SK-N-SH (cell line): ENCODE results near the gene DUSP2. TPM values are rescaled to one million over a fixed set of nuclear protein-coding genes. Genes with fewer than 3 reads are reported as not detected.
A peak's percentile ranks its signal among the peaks of the same experiment; 100 is the strongest.

Source experiments
- CTCF ChIA-PET: fragments of 300-600, 350-600 bp; formaldehyde crosslinking; extraction: SDS; loops from one replicate; lab custom pipeline; 2021; lab: Yijun Ruan, JAX
- POLR2A ChIA-PET: fragments of 350-600 bp; sonication (Branson Sonifier 250); formaldehyde crosslinking; extraction: SDS; loops from one replicate; lab custom pipeline; 2020; ENCODE audit warnings: antibody characterized with exemption, inconsistent platforms; lab: Yijun Ruan, JAX
- DNase-seq: peaks from one replicate; pipeline ENCODE4 v3.0.0; 2012
- H2AFZ ChIP-seq: fragments of 200-600 bp; sonication (generic); 2 replicates; pipeline ENCODE4 v1.8.1; 2016; ENCODE audit warnings: antibody characterized with exemption, mild to moderate bottlenecking, low read depth
- H3F3A ChIP-seq: fragments of 200-600 bp; sonication (generic); replicated peaks from 2 replicates; pipeline ENCODE3; 2016; ENCODE audit warnings: antibody characterized with exemption, mild to moderate bottlenecking; ENCODE audit not compliant: insufficient read depth
- H3K27ac ChIP-seq, 2 experiments: fragments of 200-500 bp in 1 of 2; fragments of 200-600 bp in 1 of 2; sonication (Bioruptor generic) in 1 of 2; sonication (generic), shearing (Covaris generic) in 1 of 2; 2 replicates each; pipeline versions ENCODE4 v1.5.1 to v1.6.1; 2014 to 2016; ENCODE audit warnings: low read depth in 2 of 2, inconsistent platforms in 1 of 2, low read length in 1 of 2, mild to moderate bottlenecking in 1 of 2, mixed read lengths in 1 of 2
- H3K27me3 ChIP-seq: fragments of 200-600 bp; sonication (generic), shearing (Covaris generic); 2 replicates; pipeline ENCODE4 v1.6.1; 2016; ENCODE audit warnings: mixed run types; ENCODE audit not compliant: insufficient read depth
- H3K36me3 ChIP-seq, 2 experiments: fragments of 200-500 bp in 1 of 2; fragments of 200-600 bp in 1 of 2; sonication (Bioruptor generic) in 1 of 2; sonication (generic) in 1 of 2; replicated peaks in 1 of 2; 2 replicates each; pipeline versions ENCODE3 to v1.5.1; 2014 to 2016; ENCODE audit warnings: low read length in 1 of 2, mild to moderate bottlenecking in 1 of 2; ENCODE audit not compliant: insufficient read depth in 2 of 2, control insufficient read depth in 1 of 2
- H3K4me1 ChIP-seq, 2 experiments: fragments of 200-500 bp in 1 of 2; fragments of 200-600 bp in 1 of 2; sonication (Bioruptor generic) in 1 of 2; sonication (generic), shearing (Covaris generic) in 1 of 2; 2 replicates each; pipeline versions ENCODE4 v1.5.1 to v1.6.1; 2014 to 2016; ENCODE audit warnings: low read depth in 1 of 2, low read length in 1 of 2, mixed run types in 1 of 2; ENCODE audit not compliant: insufficient read depth in 2 of 2, control insufficient read depth in 1 of 2
- H3K4me2 ChIP-seq: fragments of 200-600 bp; sonication (generic), shearing (Covaris generic); 2 replicates; pipeline ENCODE4 v1.6.1; 2017; ENCODE audit warnings: mixed run types
- H3K4me3 ChIP-seq, 2 experiments: fragments of 200-500 bp in 1 of 2; fragments of 200-600 bp in 1 of 2; sonication (Bioruptor generic) in 1 of 2; sonication (generic), shearing (Covaris generic) in 1 of 2; 2 replicates each; pipeline versions ENCODE4 v1.5.1 to v1.8.1; 2014 to 2016; ENCODE audit warnings: low read depth in 2 of 2, inconsistent platforms in 1 of 2, low read length in 1 of 2, mild to moderate bottlenecking in 1 of 2, mixed read lengths in 1 of 2, moderate library complexity in 1 of 2
- H3K79me2 ChIP-seq: fragments of 200-600 bp; sonication (generic); 2 replicates; pipeline ENCODE4 v1.8.1; 2017; ENCODE audit warnings: mild to moderate bottlenecking; ENCODE audit not compliant: insufficient read depth
- H3K9ac ChIP-seq: fragments of 200-600 bp; sonication (generic); 2 replicates; pipeline ENCODE4 v1.6.1; 2017; ENCODE audit warnings: mixed run types
- H3K9me2 ChIP-seq: fragments of 200-600 bp; sonication (generic); 2 replicates; pipeline ENCODE4 v1.6.1; 2017; ENCODE audit warnings: mixed run types
- H3K9me3 ChIP-seq: fragments of 200-600 bp; sonication (generic); 2 replicates; pipeline ENCODE4 v1.6.1; 2017; ENCODE audit warnings: mixed run types, mild to moderate bottlenecking, moderate library complexity
- H4K20me1 ChIP-seq: fragments of 200-600 bp; sonication (generic); 2 replicates; pipeline ENCODE4 v1.6.1; 2017; ENCODE audit warnings: mild to moderate bottlenecking, mixed run types; ENCODE audit not compliant: insufficient read depth
- CHD2 ChIP-seq: fragments of 150-350 bp; IDR thresholded peaks from 2 replicates; pipeline ENCODE4 v1.6.1; 2018; ENCODE audit warnings: low read length; ENCODE audit not compliant: partially characterized antibody
- ELF1 ChIP-seq: IDR thresholded peaks from 2 replicates; pipeline ENCODE4 v1.4.0; 2012
- EZH2phosphoT487 ChIP-seq: fragments of 200-600 bp; sonication (generic); IDR thresholded peaks from 2 replicates; pipeline ENCODE4 v1.6.1; 2017; ENCODE audit warnings: low read depth, mixed run types, mild to moderate bottlenecking, antibody characterized with exemption, moderate library complexity, borderline replicate concordance
- FOSL2 ChIP-seq: IDR thresholded peaks from 2 replicates; pipeline ENCODE4 v1.4.0; 2012; ENCODE audit warnings: low read depth, mild to moderate bottlenecking, moderate library complexity, borderline replicate concordance
- FOXM1 ChIP-seq: IDR thresholded peaks from 2 replicates; pipeline ENCODE4 v1.4.0; 2012; ENCODE audit warnings: low read depth, mild to moderate bottlenecking
- GABPA ChIP-seq: IDR thresholded peaks from 2 replicates; pipeline ENCODE4 v1.4.0; 2012; ENCODE audit warnings: low read depth, mild to moderate bottlenecking
- JUND ChIP-seq: IDR thresholded peaks from 2 replicates; pipeline ENCODE4 v1.4.0; 2012
- MEF2A ChIP-seq: IDR thresholded peaks from 2 replicates; pipeline ENCODE4 v1.4.0; 2012; ENCODE audit warnings: low read depth, borderline replicate concordance
- NFIC ChIP-seq: IDR thresholded peaks from 2 replicates; pipeline ENCODE4 v1.4.0; 2012; ENCODE audit warnings: borderline replicate concordance
- NRF1 ChIP-seq: IDR thresholded peaks from 2 replicates; pipeline ENCODE4 v1.6.1; 2012; ENCODE audit warnings: low read depth, mild to moderate bottlenecking, low read length
- POLR2AphosphoS5 ChIP-seq: IDR thresholded peaks from 2 replicates; pipeline ENCODE4 v1.6.1; 2012; ENCODE audit warnings: low read depth, low read length
- RAD21 ChIP-seq: IDR thresholded peaks from 2 replicates; pipeline ENCODE4 v1.6.1; 2012; ENCODE audit warnings: mild to moderate bottlenecking, low read length
- RCOR1 ChIP-seq: fragments of 150-350 bp; IDR thresholded peaks from 2 replicates; pipeline ENCODE4 v1.6.1; 2017; ENCODE audit warnings: antibody characterized with exemption, low read length
- RFX5 ChIP-seq: IDR thresholded peaks from 2 replicates; pipeline ENCODE4 v1.6.1; 2012; ENCODE audit warnings: mild to moderate bottlenecking, improper control_type of control experiment, low read length
- SIN3A ChIP-seq: IDR thresholded peaks from 2 replicates; pipeline ENCODE4 v1.6.1; 2012; ENCODE audit warnings: low read depth, mild to moderate bottlenecking, low read length, moderate library complexity, borderline replicate concordance
- SMC3 ChIP-seq: IDR thresholded peaks from 2 replicates; pipeline ENCODE4 v1.6.1; 2012; ENCODE audit warnings: low read depth, low read length, improper control_type of control experiment
- TAF1 ChIP-seq: IDR thresholded peaks from 2 replicates; pipeline ENCODE4 v1.6.1; 2012; ENCODE audit warnings: low read depth, mild to moderate bottlenecking, low read length, moderate library complexity, borderline replicate concordance
- TCF12 ChIP-seq: IDR thresholded peaks from 2 replicates; pipeline ENCODE4 v1.4.0; 2012
- TEAD4 ChIP-seq: IDR thresholded peaks from 2 replicates; pipeline ENCODE4 v1.4.0; 2012; ENCODE audit warnings: mild to moderate bottlenecking, borderline replicate concordance; ENCODE audit not compliant: insufficient read depth
- YY1 ChIP-seq: IDR thresholded peaks from 2 replicates; pipeline ENCODE4 v1.4.0; 2012; ENCODE audit warnings: low read depth, mild to moderate bottlenecking
- WGBS: methylation state at CpG from one replicate; pipeline ENCODE4 v1.1.6; 2017; ENCODE audit warnings: low lambda C conversion rate; 5-methylcytosine and 5-hydroxymethylcytosine counted together
- polyA plus RNA-seq, 3 experiments: library from polyadenylated mRNA; depleted of rRNA; stranded (reverse); fragments of >200 nt; gene quantifications; 2 replicates each; pipeline ENCODE4 v1.2.3, GENCODE V29; 2012
- TF ChIP-seq, protein P1 (sequence below): fragments of 150-350 bp; IDR thresholded peaks from 2 replicates; pipeline ENCODE4 v1.6.1; 2017; ENCODE audit warnings: antibody characterized with exemption, low read length, low read depth, borderline replicate concordance
- TF ChIP-seq, protein P2 (sequence below): IDR thresholded peaks from 2 replicates; pipeline ENCODE4; 2012
- TF ChIP-seq, protein P3 (sequence below): IDR thresholded peaks from 2 replicates; pipeline ENCODE4 v1.6.1; 2012; ENCODE audit warnings: mild to moderate bottlenecking, low read depth, low read length, moderate library complexity
- TF ChIP-seq, protein P4 (sequence below): fragments of 200-600 bp; sonication (generic); IDR thresholded peaks from 2 replicates; pipeline ENCODE4 v1.6.1; 2017; ENCODE audit warnings: antibody characterized with exemption, mild to moderate bottlenecking, moderate library complexity
- TF ChIP-seq, protein P5 (sequence below): fragments of 150-350 bp; IDR thresholded peaks from 2 replicates; pipeline ENCODE4 v1.6.1; 2016; ENCODE audit warnings: mild to moderate bottlenecking, low read depth, low read length

Gene DUSP2
- polyA plus RNA-seq, 1 of the 3 experiments (the other 2 are of a cell fraction): 0.79 TPM

DNA sequence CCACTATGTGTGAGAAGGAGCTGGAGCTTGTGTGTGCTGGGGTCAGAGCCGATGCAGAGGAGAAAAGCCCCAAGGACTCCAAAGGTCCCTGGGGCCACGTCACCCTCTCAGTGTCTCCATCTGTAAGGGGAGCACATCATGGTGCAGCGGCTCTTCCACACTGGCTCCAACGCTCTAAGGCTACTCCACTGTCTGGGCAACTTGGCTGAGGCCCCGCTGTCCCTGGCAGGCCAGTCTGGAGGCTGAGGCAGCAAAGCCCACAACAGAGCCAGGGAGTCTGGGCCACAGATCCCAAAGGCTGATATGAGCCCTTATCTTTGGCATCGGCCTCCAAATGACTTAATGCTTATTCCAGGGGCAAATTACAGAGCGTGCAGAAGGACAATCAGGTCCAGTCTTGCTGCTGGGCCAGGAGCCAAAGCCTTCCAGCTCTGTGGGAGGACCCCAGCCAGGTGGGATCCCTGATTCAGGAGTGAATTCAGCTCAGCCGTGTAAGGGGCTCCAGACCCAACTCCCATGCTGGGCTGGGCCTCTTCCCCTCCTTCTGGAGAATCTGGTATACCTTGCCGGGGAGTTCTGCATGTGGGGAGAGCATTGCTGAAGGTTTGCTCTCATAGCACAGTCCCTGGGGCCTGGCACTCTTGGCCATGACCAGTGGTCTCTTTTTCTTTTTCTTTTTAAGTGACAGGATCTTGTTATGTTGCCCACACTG lies 1.8 kb upstream of the DUSP2 start:
- CTCF ChIA-PET: interaction anchor here (0.9 to 4.4 kb wide), 8 partner anchors 8 to 155 kb away, joined by 3 to 28 read pairs (median 6); partner anchors contain the start of genes ADRA2B, ASTL and CIAO1
- Histone ChIP-seq H3K36me3 (no peaks in the 10 kb centered on the region), H3K4me3 (no peak overlapping the region), H2AFZ (peak overlapping the region; percentile 37; the same call in 1 of the 2 replicates), H3K27ac (peak overlapping the region; percentile 88 to 95), H3K27me3 (no peaks in the 10 kb centered on the region), H3F3A (peaks cover 29% of the 10 kb centered on the region), H3K4me2 (peak overlapping the region; percentile 69; the same call in 1 of the 2 replicates), H3K4me1 (peaks cover 33 to 58% of the 10 kb centered on the region in 2 experiments), H3K79me2 (peaks cover 12% of the 10 kb centered on the region; the same call in 1 of the 2 replicates), H3K9ac (peak overlapping the region; percentile 62; the same call in 1 of the 2 replicates), H3K9me3 (no peaks in the 10 kb centered on the region), H4K20me1 (no peaks in the 10 kb centered on the region), H3K9me2 (no peaks in the 10 kb centered on the region)
- DNase-seq: peak; percentile 85
- POLR2A ChIA-PET: interaction anchor here (0.7 kb wide), 1 partner anchor 137 kb away, joined by 3 read pairs; no protein-coding TSS in a partner anchor
- WGBS: 30% methylated on average over 5 of the region's 9 CpGs
- TF ChIP-seq NFIC (peak; percentile 96), TEAD4 (peak; percentile 84), SIN3A (no peak), SMC3 (no peak), CHD2 (peak; percentile 78), RFX5 (no peak), POLR2AphosphoS5 (peak; percentile 70; the same call in 1 of the 2 replicates), YY1 (no peak), EZH2phosphoT487 (no peak), FOSL2 (peak; percentile 42; the same call in 1 of the 2 replicates), FOXM1 (peak; percentile 85), ELF1 (no peak), GABPA (no peak), RAD21 (peak; percentile 12; the same call in 1 of the 2 replicates), TAF1 (no peak; the same call in 1 of the 2 replicates), JUND (peak; percentile 94), RCOR1 (peak; percentile 91), MEF2A (no peak), TCF12 (peak; percentile 95), NRF1 (no peak)
- TF ChIP-seq, protein P1, sequence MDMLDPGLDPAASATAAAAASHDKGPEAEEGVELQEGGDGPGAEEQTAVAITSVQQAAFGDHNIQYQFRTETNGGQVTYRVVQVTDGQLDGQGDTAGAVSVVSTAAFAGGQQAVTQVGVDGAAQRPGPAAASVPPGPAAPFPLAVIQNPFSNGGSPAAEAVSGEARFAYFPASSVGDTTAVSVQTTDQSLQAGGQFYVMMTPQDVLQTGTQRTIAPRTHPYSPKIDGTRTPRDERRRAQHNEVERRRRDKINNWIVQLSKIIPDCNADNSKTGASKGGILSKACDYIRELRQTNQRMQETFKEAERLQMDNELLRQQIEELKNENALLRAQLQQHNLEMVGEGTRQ: no peak
- TF ChIP-seq, protein P2, sequence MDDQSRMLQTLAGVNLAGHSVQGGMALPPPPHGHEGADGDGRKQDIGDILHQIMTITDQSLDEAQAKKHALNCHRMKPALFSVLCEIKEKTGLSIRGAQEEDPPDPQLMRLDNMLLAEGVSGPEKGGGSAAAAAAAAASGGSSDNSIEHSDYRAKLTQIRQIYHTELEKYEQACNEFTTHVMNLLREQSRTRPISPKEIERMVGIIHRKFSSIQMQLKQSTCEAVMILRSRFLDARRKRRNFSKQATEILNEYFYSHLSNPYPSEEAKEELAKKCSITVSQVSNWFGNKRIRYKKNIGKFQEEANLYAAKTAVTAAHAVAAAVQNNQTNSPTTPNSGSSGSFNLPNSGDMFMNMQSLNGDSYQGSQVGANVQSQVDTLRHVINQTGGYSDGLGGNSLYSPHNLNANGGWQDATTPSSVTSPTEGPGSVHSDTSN: peak; percentile 81
- TF ChIP-seq, protein P3, sequence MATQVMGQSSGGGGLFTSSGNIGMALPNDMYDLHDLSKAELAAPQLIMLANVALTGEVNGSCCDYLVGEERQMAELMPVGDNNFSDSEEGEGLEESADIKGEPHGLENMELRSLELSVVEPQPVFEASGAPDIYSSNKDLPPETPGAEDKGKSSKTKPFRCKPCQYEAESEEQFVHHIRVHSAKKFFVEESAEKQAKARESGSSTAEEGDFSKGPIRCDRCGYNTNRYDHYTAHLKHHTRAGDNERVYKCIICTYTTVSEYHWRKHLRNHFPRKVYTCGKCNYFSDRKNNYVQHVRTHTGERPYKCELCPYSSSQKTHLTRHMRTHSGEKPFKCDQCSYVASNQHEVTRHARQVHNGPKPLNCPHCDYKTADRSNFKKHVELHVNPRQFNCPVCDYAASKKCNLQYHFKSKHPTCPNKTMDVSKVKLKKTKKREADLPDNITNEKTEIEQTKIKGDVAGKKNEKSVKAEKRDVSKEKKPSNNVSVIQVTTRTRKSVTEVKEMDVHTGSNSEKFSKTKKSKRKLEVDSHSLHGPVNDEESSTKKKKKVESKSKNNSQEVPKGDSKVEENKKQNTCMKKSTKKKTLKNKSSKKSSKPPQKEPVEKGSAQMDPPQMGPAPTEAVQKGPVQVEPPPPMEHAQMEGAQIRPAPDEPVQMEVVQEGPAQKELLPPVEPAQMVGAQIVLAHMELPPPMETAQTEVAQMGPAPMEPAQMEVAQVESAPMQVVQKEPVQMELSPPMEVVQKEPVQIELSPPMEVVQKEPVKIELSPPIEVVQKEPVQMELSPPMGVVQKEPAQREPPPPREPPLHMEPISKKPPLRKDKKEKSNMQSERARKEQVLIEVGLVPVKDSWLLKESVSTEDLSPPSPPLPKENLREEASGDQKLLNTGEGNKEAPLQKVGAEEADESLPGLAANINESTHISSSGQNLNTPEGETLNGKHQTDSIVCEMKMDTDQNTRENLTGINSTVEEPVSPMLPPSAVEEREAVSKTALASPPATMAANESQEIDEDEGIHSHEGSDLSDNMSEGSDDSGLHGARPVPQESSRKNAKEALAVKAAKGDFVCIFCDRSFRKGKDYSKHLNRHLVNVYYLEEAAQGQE: no peak
- TF ChIP-seq, protein P4, sequence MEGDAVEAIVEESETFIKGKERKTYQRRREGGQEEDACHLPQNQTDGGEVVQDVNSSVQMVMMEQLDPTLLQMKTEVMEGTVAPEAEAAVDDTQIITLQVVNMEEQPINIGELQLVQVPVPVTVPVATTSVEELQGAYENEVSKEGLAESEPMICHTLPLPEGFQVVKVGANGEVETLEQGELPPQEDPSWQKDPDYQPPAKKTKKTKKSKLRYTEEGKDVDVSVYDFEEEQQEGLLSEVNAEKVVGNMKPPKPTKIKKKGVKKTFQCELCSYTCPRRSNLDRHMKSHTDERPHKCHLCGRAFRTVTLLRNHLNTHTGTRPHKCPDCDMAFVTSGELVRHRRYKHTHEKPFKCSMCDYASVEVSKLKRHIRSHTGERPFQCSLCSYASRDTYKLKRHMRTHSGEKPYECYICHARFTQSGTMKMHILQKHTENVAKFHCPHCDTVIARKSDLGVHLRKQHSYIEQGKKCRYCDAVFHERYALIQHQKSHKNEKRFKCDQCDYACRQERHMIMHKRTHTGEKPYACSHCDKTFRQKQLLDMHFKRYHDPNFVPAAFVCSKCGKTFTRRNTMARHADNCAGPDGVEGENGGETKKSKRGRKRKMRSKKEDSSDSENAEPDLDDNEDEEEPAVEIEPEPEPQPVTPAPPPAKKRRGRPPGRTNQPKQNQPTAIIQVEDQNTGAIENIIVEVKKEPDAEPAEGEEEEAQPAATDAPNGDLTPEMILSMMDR: no peak
- TF ChIP-seq, protein P5, sequence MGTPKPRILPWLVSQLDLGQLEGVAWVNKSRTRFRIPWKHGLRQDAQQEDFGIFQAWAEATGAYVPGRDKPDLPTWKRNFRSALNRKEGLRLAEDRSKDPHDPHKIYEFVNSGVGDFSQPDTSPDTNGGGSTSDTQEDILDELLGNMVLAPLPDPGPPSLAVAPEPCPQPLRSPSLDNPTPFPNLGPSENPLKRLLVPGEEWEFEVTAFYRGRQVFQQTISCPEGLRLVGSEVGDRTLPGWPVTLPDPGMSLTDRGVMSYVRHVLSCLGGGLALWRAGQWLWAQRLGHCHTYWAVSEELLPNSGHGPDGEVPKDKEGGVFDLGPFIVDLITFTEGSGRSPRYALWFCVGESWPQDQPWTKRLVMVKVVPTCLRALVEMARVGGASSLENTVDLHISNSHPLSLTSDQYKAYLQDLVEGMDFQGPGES: no peak
